ENCODE data around the gene ZFAND3.
"Not testable (repeated sequence)": the region's sequence is repeated elsewhere in the genome, so short reads cannot be mapped to it uniquely, and the experiment has no call there.

DNA sequence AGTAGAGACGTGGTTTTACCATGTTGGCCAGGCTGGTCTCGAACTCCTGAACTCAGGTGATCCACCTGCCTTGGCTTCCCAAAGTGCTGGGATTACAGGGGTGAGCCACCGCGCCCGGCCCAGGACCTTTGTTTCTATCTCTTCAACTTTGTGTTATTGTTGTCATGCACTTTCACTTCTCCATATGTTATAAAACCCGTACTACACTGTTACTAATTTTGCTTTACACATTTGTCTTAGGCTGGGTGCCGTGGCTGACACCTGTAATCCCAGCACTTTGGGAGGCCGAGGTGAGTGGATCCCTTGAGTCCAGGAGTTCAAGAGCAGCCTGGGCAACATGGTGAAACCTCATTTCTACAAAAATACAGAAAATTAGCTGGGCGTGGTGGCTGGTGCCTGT is 74.2 kb downstream of the ZFAND3 start:
- not testable (repeated sequence) for TF ChIP-seq TAF1 (IDR thresholded peaks at IDR 0.05; ENCODE audit: borderline replicate concordance, low read depth, low read length); MAX (IDR thresholded peaks at IDR 0.05; ENCODE audit: low read depth); CTCF (IDR thresholded peaks at IDR 0.05); YY1 (IDR thresholded peaks at IDR 0.05; ENCODE audit: low read depth); EZH2phosphoT487 (IDR thresholded peaks at IDR 0.05; ENCODE audit: borderline replicate concordance, low read depth); USF1 (IDR thresholded peaks at IDR 0.05; ENCODE audit: borderline replicate concordance, low read depth); ELF1 (IDR thresholded peaks at IDR 0.05); GABPA (IDR thresholded peaks at IDR 0.05; ENCODE audit: low read depth); RFX5 (IDR thresholded peaks at IDR 0.05; ENCODE audit: low read length); MXI1 (IDR thresholded peaks at IDR 0.05; ENCODE audit: low read depth, low read length)

All from SK-N-SH (cell line).